Parathyroid adenoma (tissue), 2 donors: ENCODE measurements around the gene PIGH.

Experiments used
- H2AFZ ChIP-seq: fragments of 300-600 bp; sonication (generic); one replicate; pipeline ENCODE4 v1.7.0; 2017; ENCODE audit warnings: antibody characterized with exemption, mild to moderate bottlenecking
- H3K27ac ChIP-seq: fragments of 300-600 bp; sonication (generic); one replicate; pipeline ENCODE4 v1.7.0; 2017
- H3K27me3 ChIP-seq: fragments of 300-600 bp; sonication (generic); one replicate; pipeline ENCODE4 v1.7.0; 2017; ENCODE audit warnings: low read length; ENCODE audit not compliant: control insufficient read depth, insufficient read depth
- H3K36me3 ChIP-seq: fragments of 300-600 bp; sonication (generic); one replicate; pipeline ENCODE4 v1.7.0; 2017; ENCODE audit warnings: low read length; ENCODE audit not compliant: control insufficient read depth, insufficient read depth
- H3K4me1 ChIP-seq: fragments of 300-600 bp; sonication (generic); one replicate; pipeline ENCODE4 v1.7.0; 2017; ENCODE audit warnings: control low read depth
- H3K4me2 ChIP-seq: fragments of 300-600 bp; sonication (generic); one replicate; pipeline ENCODE4 v1.7.0; 2017; ENCODE audit warnings: low read length
- H3K4me3 ChIP-seq: fragments of 300-600 bp; sonication (generic); one replicate; pipeline ENCODE4 v1.7.0; 2017; ENCODE audit warnings: low read depth, low read length
- H3K79me2 ChIP-seq: fragments of 300-600 bp; sonication (generic); one replicate; pipeline ENCODE4 v1.7.0; 2017; ENCODE audit warnings: control low read depth
- H3K9ac ChIP-seq: fragments of 300-600 bp; sonication (generic); one replicate; pipeline ENCODE4 v1.7.0; 2017; ENCODE audit warnings: mild to moderate bottlenecking
- H3K9me3 ChIP-seq: fragments of 300-600 bp; sonication (generic); one replicate; pipeline ENCODE4 v1.7.0; 2017; ENCODE audit warnings: low read length; ENCODE audit not compliant: control insufficient read depth
- TF ChIP-seq, protein P1 (sequence below): fragments of 300-600 bp; sonication (generic); IDR thresholded peaks from one replicate; pipeline ENCODE4 v1.7.0; 2017; ENCODE audit warnings: antibody characterized with exemption, mild to moderate bottlenecking
- donor health status: primary hyperparathyroidism.

The PIGH gene, protein sequence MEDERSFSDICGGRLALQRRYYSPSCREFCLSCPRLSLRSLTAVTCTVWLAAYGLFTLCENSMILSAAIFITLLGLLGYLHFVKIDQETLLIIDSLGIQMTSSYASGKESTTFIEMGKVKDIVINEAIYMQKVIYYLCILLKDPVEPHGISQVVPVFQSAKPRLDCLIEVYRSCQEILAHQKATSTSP

DNA sequence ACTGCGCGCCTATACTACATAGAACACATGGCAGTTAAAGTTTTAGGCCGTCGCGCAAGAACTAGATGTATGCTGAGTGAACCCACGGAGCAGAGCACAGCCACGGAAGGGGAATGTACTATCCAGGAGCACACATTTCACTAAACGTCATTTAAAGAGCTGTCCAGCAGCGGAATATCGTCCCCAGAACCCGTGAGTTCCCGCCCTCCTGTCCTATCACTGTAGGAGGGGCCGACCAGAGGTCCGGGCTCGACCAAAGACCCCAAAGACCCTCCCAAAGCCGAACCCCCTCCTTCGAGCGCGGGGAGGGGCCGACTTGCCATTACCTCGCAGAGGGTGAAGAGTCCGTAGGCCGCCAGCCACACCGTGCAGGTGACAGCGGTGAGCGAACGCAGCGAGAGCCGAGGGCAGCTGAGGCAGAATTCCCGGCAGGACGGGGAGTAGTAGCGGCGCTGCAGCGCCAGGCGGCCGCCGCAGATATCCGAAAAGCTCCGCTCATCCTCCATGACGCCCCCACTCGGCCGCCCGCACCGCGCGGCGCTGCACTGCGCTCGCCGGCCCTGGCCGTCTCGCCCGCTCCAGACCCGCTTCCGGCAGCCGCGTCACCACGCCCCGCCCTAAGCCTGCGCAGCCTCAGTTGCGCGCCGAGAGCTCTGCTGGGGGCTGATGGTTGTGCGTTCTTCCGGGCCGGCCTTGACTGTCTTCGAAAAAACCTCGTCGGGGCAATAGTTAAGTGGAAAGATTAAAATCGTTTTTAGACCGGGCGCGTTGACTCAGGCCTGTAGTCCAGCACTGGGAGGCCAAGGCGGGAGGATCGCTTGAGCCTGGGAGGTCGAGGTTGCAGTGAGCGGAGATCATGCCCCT lies at the start of gene PIGH:
Gene PIGH, minus strand, starts transcription at position 571 of the 864 bp plus-strand sequence. Its CDS starts 65 bp downstream, at position 506.
- H3K4me1 ChIP-seq, result no peaks in the 10 kb centered on the region
- H3K9ac ChIP-seq, result peak within 1 kb of the TSS; percentile 49
- peak within 1 kb of the TSS; percentile 92 for H3K27ac ChIP-seq
- H3K36me3 ChIP-seq, result no peaks in the 10 kb centered on the region
- H2AFZ ChIP-seq, result peak within 1 kb of the TSS; percentile 98
- H3K4me2 ChIP-seq, result peak within 1 kb of the TSS; percentile 75
- TF ChIP-seq, protein P1, sequence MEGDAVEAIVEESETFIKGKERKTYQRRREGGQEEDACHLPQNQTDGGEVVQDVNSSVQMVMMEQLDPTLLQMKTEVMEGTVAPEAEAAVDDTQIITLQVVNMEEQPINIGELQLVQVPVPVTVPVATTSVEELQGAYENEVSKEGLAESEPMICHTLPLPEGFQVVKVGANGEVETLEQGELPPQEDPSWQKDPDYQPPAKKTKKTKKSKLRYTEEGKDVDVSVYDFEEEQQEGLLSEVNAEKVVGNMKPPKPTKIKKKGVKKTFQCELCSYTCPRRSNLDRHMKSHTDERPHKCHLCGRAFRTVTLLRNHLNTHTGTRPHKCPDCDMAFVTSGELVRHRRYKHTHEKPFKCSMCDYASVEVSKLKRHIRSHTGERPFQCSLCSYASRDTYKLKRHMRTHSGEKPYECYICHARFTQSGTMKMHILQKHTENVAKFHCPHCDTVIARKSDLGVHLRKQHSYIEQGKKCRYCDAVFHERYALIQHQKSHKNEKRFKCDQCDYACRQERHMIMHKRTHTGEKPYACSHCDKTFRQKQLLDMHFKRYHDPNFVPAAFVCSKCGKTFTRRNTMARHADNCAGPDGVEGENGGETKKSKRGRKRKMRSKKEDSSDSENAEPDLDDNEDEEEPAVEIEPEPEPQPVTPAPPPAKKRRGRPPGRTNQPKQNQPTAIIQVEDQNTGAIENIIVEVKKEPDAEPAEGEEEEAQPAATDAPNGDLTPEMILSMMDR, result peak; percentile 73
- H3K27me3 ChIP-seq, result no peaks in the 10 kb centered on the region
- H3K9me3 ChIP-seq, result no peaks in the 10 kb centered on the region
- H3K79me2 ChIP-seq, result no peaks in the 10 kb centered on the region
- H3K4me3 ChIP-seq, result peak within 1 kb of the TSS; percentile 81

DNA sequence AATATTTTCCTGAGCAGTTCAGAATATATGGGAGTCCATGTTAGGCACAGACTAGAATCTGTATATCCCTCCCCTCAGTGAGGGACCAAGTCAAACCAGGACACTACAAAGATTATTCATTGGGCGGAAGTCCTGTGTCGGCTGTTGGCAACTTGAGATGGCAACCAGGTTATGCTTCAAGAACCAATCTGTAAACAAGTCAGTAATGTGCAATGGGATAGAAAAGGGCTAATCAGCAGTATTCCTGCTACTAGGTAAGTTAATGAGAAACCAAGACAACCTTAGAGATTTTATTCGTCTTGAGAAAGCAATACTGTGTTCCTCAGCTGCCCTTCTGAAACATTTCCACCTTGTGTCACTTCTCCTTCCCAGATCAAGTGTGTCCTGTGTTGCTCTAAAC lies 46.1 kb upstream of the PIGH start:
- Histone ChIP-seq H3K9ac (no peak overlapping the region), H3K36me3 (no peaks in the 10 kb centered on the region), H3K79me2 (no peaks in the 10 kb centered on the region), H3K4me1 (peaks cover 62% of the 10 kb centered on the region), H3K4me2 (peak overlapping the region; percentile 50), H3K27me3 (no peaks in the 10 kb centered on the region), H2AFZ (peak overlapping the region; percentile 13), H3K27ac (peak overlapping the region; percentile 99), H3K4me3 (peak overlapping the region; percentile 36), H3K9me3 (no peaks in the 10 kb centered on the region)
- TF ChIP-seq, protein P1, result no peak

DNA sequence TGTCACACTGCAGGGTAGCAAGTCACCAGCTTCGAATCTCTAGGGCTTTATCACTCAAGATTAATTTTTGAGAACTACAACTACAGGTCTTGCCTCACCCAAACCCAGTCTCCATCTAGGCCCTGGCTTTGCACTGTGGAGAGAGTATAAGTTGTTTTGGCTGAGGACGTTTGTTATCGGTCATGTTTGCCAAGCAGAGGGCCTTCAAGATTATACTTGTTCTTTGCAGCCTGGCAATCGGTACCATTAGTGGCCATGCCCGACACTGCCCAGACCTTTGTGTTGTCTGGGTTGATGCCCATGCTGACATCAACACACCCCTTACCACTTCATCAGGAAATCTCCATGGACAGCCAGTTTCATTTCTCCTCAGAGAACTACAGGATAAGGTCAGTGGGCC lies 45.3 kb upstream of the PIGH start:
- Histone ChIP-seq H2AFZ (peak overlapping the region; percentile 13), H3K4me1 (peaks cover 62% of the 10 kb centered on the region), H3K4me3 (peak overlapping the region; percentile 36), H3K27ac (peak overlapping the region; percentile 99), H3K9ac (no peak overlapping the region), H3K9me3 (no peaks in the 10 kb centered on the region), H3K27me3 (no peaks in the 10 kb centered on the region), H3K36me3 (no peaks in the 10 kb centered on the region), H3K4me2 (peak overlapping the region; percentile 46), H3K79me2 (no peaks in the 10 kb centered on the region)
- TF ChIP-seq, protein P1, result no peak

DNA sequence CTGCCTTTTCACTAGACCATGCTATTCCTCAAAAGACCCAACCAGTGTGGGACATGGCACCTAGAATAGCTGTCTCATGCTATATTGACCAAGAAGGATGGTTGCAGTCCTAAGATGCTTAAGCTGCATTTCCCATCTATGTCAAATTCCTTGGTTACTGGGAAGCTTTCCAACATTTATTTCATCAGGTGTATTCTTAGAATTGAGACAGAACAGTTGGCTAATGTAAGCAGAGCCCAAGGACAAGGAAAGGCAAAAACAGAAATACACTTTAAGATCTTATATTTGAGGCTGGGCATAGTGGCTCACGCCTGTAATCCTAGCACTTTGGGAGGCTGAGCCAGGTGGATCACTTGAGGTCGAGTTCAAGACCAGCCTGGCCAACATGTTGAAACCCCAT lies 44.4 kb upstream of the PIGH start:
- Histone ChIP-seq H3K4me1 (peaks cover 60% of the 10 kb centered on the region), H3K27me3 (no peaks in the 10 kb centered on the region), H3K79me2 (peaks cover 2% of the 10 kb centered on the region), H3K4me3 (no peak overlapping the region), H3K9ac (no peak overlapping the region), H3K27ac (peak overlapping the region; percentile 99), H3K9me3 (no peaks in the 10 kb centered on the region), H2AFZ (no peak overlapping the region), H3K36me3 (no peaks in the 10 kb centered on the region), H3K4me2 (peak overlapping the region; percentile 46)
- TF ChIP-seq, protein P1, result no peak
